Neural progenitor cell (in vitro differentiated cells): ENCODE results near the gene CAST. TPM values are rescaled to one million over a fixed set of nuclear protein-coding genes. Genes with fewer than 3 reads are reported as not detected.

Experiments used
- DNase-seq: peaks from one replicate; pipeline ENCODE4 v3.0.0-alpha.2; 2016; ENCODE audit warnings: low spot score
- H2AFZ ChIP-seq: fragments of 200-600 bp; sonication (generic); replicated peaks from 2 replicates; pipeline ENCODE4 v1.6.1; 2016; ENCODE audit warnings: antibody characterized with exemption
- H3F3A ChIP-seq: fragments of 200-600 bp; sonication (generic); 2 replicates; pipeline ENCODE4 v1.6.1; 2016; ENCODE audit warnings: antibody characterized with exemption, low read depth
- H3K27ac ChIP-seq: fragments of 200-600 bp; sonication (generic); 2 replicates; pipeline ENCODE4 v1.5.1; 2016; ENCODE audit warnings: mild to moderate bottlenecking
- H3K27me3 ChIP-seq: fragments of 200-600 bp; sonication (generic); 2 replicates; pipeline ENCODE4 v1.6.1; 2016; ENCODE audit warnings: mild to moderate bottlenecking, moderate library complexity
- H3K36me3 ChIP-seq: fragments of 200-600 bp; sonication (generic); 2 replicates; pipeline ENCODE4 v1.5.1; 2016
- H3K4me1 ChIP-seq: fragments of 200-600 bp; sonication (generic); 2 replicates; pipeline ENCODE4 v1.6.1; 2016; ENCODE audit warnings: mixed run types
- H3K4me2 ChIP-seq: fragments of 200-600 bp; sonication (generic); 2 replicates; pipeline ENCODE4 v1.6.1; 2016
- H3K4me3 ChIP-seq: fragments of 200-600 bp; sonication (generic); 2 replicates; pipeline ENCODE4 v1.5.1; 2016
- H3K79me2 ChIP-seq: fragments of 200-600 bp; sonication (generic); 2 replicates; pipeline ENCODE4 v1.6.1; 2016; ENCODE audit warnings: low read depth
- H3K9ac ChIP-seq: fragments of 200-600 bp; sonication (generic); 2 replicates; pipeline ENCODE4 v1.6.1; 2016
- H3K9me3 ChIP-seq: fragments of 200-600 bp; sonication (generic); 2 replicates; pipeline ENCODE4 v1.5.1; 2016; ENCODE audit warnings: low read depth
- H4K20me1 ChIP-seq: fragments of 200-600 bp; sonication (generic); 2 replicates; pipeline ENCODE4 v1.6.1; 2016; ENCODE audit warnings: low read depth
- H3K27ac Mint-ChIP-seq: 3 replicates; pipeline ENCODE4 v1.8.0; 2021; ENCODE audit warnings: mixed read lengths
- H3K27me3 Mint-ChIP-seq: 2 replicates; pipeline ENCODE4 v1.8.0; 2022; ENCODE audit warnings: low read depth, mild to moderate bottlenecking, inconsistent platforms, moderate library complexity, mixed read lengths; ENCODE audit not compliant: insufficient read depth
- H3K36me3 Mint-ChIP-seq: 3 replicates; pipeline ENCODE4 v1.8.0; 2021; ENCODE audit warnings: mixed read lengths
- H3K4me1 Mint-ChIP-seq: 3 replicates; pipeline ENCODE4 v1.8.0; 2021; ENCODE audit warnings: mixed read lengths
- H3K4me3 Mint-ChIP-seq: 3 replicates; pipeline ENCODE4 v1.8.0; 2021; ENCODE audit warnings: mild to moderate bottlenecking, moderate library complexity, mixed read lengths
- H3K9me3 Mint-ChIP-seq: 3 replicates; pipeline ENCODE4 v1.8.0; 2020; ENCODE audit warnings: mixed read lengths
- CTCF ChIP-seq: fragments of 200-600 bp; sonication (generic); IDR thresholded peaks from 2 replicates; pipeline ENCODE4 v1.5.1; 2017; ENCODE audit warnings: antibody characterized with exemption, mild to moderate bottlenecking
- EZH2 ChIP-seq: fragments of 200-600 bp; sonication (generic); IDR thresholded peaks from 2 replicates; pipeline ENCODE4 v1.6.1; 2017; ENCODE audit warnings: antibody characterized with exemption, mild to moderate bottlenecking, moderate library complexity
- EZH2phosphoT487 ChIP-seq: fragments of 200-600 bp; sonication (generic); IDR thresholded peaks from 2 replicates; pipeline ENCODE4 v1.6.1; 2017; ENCODE audit warnings: antibody characterized with exemption
- total RNA-seq: library from RNA; depleted of rRNA; stranded (reverse); fragments of >200 nt; gene quantifications from 2 replicates; pipeline ENCODE4 v1.2.3, GENCODE V29; 2015; ENCODE audit warnings: low replicate concordance

The CAST gene
- total RNA-seq, 1 donor from 2014 or later, result 64.6 TPM

- no peak overlapping the region for H3K4me3 Mint-ChIP-seq
- no peaks in the 10 kb centered on the region for H3K27me3 Mint-ChIP-seq
- Histone ChIP-seq H3K9ac (no peak overlapping the region), H3K4me3 (no peak overlapping the region), H3K4me1 (no peaks in the 10 kb centered on the region), H3K4me2 (no peak overlapping the region), H3K27ac (no peak overlapping the region), H4K20me1 (no peaks in the 10 kb centered on the region), H3F3A (peaks cover 6% of the 10 kb centered on the region), H2AFZ (no peak overlapping the region), H3K79me2 (no peaks in the 10 kb centered on the region), H3K27me3 (no peaks in the 10 kb centered on the region), H3K9me3 (no peaks in the 10 kb centered on the region), H3K36me3 (no peaks in the 10 kb centered on the region)
- H3K4me1 Mint-ChIP-seq, result peaks cover 33% of the 10 kb centered on the region
- no peak for DNase-seq
- peaks cover 12% of the 10 kb centered on the region for H3K36me3 Mint-ChIP-seq
- no peak overlapping the region for H3K27ac Mint-ChIP-seq
- no peak for TF ChIP-seq EZH2
- no peak for TF ChIP-seq EZH2phosphoT487
- no peak for TF ChIP-seq CTCF
- no peaks in the 10 kb centered on the region for H3K9me3 Mint-ChIP-seq
Measured at GRCh38 chr5:96755851-96756250, 93.7 kb downstream of the CAST start.

GRCh38 chr5:96756985-96757384 lies 94.8 kb downstream of the CAST start:
- H3K9me3 ChIP-seq, result no peaks in the 10 kb centered on the region
- no peaks in the 10 kb centered on the region for H3K4me1 ChIP-seq
- no peak overlapping the region for H3K9ac ChIP-seq
- Mint-ChIP-seq H3K36me3 (peaks cover 12% of the 10 kb centered on the region), H3K4me1 (peaks cover 24% of the 10 kb centered on the region), H3K9me3 (no peaks in the 10 kb centered on the region), H3K4me3 (no peak overlapping the region), H3K27ac (no peak overlapping the region), H3K27me3 (no peaks in the 10 kb centered on the region)
- H3K4me2 ChIP-seq, result no peak overlapping the region
- peaks cover 3% of the 10 kb centered on the region for H3F3A ChIP-seq
- no peak overlapping the region for H3K4me3 ChIP-seq
- no peaks in the 10 kb centered on the region for H3K36me3 ChIP-seq
- no peaks in the 10 kb centered on the region for H4K20me1 ChIP-seq
- TF ChIP-seq EZH2 (no peak), EZH2phosphoT487 (no peak), CTCF (no peak)
- H3K79me2 ChIP-seq, result no peaks in the 10 kb centered on the region
- no peaks in the 10 kb centered on the region for H3K27me3 ChIP-seq
- H3K27ac ChIP-seq, result no peak overlapping the region
- DNase-seq, result peak; percentile 4
- no peak overlapping the region for H2AFZ ChIP-seq

- no peaks in the 10 kb centered on the region for H3K9me3 Mint-ChIP-seq
- no peak overlapping the region for H3K27ac Mint-ChIP-seq
- no peak overlapping the region for H2AFZ ChIP-seq
- peaks cover 12% of the 10 kb centered on the region for H3K36me3 Mint-ChIP-seq
- H3K27ac ChIP-seq, result no peak overlapping the region
- no peak for DNase-seq
- no peaks in the 10 kb centered on the region for H3K79me2 ChIP-seq
- no peaks in the 10 kb centered on the region for H3K27me3 ChIP-seq
- TF ChIP-seq EZH2 (no peak), CTCF (no peak), EZH2phosphoT487 (no peak)
- no peaks in the 10 kb centered on the region for H3K9me3 ChIP-seq
- H3K4me3 ChIP-seq, result no peak overlapping the region
- H3K36me3 ChIP-seq, result no peaks in the 10 kb centered on the region
- no peaks in the 10 kb centered on the region for H3K27me3 Mint-ChIP-seq
- H4K20me1 ChIP-seq, result no peaks in the 10 kb centered on the region
- H3K4me2 ChIP-seq, result no peak overlapping the region
- H3K4me3 Mint-ChIP-seq, result no peak overlapping the region
- no peak overlapping the region for H3K9ac ChIP-seq
- no peaks in the 10 kb centered on the region for H3F3A ChIP-seq
- peaks cover 14% of the 10 kb centered on the region for H3K4me1 Mint-ChIP-seq
- H3K4me1 ChIP-seq, result no peaks in the 10 kb centered on the region
Measured at GRCh38 chr5:96758621-96759020, 96.4 kb downstream of the CAST start.

GRCh38 chr5:96761618-96762017 lies 99.4 kb downstream of the CAST start:
- Mint-ChIP-seq H3K4me3 (no peak overlapping the region), H3K36me3 (peaks cover 15% of the 10 kb centered on the region), H3K9me3 (no peaks in the 10 kb centered on the region), H3K4me1 (peaks cover 9% of the 10 kb centered on the region), H3K27me3 (peaks cover 2% of the 10 kb centered on the region), H3K27ac (no peak overlapping the region)
- H3K4me1 ChIP-seq, result no peaks in the 10 kb centered on the region
- no peaks in the 10 kb centered on the region for H4K20me1 ChIP-seq
- H3K27me3 ChIP-seq, result no peaks in the 10 kb centered on the region
- no peak overlapping the region for H3K9ac ChIP-seq
- no peak for DNase-seq
- H2AFZ ChIP-seq, result no peak overlapping the region
- no peaks in the 10 kb centered on the region for H3K9me3 ChIP-seq
- no peaks in the 10 kb centered on the region for H3F3A ChIP-seq
- TF ChIP-seq EZH2phosphoT487 (no peak), EZH2 (no peak), CTCF (no peak)
- H3K4me3 ChIP-seq, result no peak overlapping the region
- H3K36me3 ChIP-seq, result no peaks in the 10 kb centered on the region
- H3K4me2 ChIP-seq, result no peak overlapping the region
- H3K79me2 ChIP-seq, result no peaks in the 10 kb centered on the region
- no peak overlapping the region for H3K27ac ChIP-seq
